GM18870 (cell line): ENCODE results near the gene MIGA2.
"Not testable (repeated sequence)": the region's sequence is repeated elsewhere in the genome, so short reads cannot be mapped to it uniquely, and the experiment has no call there.

Source experiments
- ATAC-seq: cut with Tn5 transposase; IDR thresholded peaks from one replicate; pipeline ENCODE4 v1.9.1; 2021; ENCODE audit warnings: moderate library complexity; ENCODE audit not compliant: unreplicated experiment

The MIGA2 gene

DNA sequence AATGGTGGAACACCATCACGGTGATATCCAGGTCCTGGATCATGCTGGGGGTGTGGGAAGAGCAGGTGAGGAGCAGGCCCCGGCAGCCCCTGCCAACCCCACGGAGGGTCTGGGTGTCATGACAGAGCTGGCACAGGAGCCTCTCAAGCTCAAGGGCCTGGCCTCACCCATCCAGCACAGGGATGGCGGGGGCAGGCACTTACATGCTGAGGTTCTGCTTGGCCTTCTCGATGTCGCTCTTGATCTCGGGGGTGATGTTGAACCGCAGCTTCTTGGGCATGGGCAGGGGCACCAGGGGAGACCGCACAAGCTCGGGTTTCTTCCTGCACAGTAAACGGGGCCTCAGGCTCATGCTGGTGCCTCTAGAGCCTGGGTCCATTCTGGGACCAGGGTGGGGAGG, 61.9 kb downstream of the MIGA2 start:
- ATAC-seq = no peak

DNA sequence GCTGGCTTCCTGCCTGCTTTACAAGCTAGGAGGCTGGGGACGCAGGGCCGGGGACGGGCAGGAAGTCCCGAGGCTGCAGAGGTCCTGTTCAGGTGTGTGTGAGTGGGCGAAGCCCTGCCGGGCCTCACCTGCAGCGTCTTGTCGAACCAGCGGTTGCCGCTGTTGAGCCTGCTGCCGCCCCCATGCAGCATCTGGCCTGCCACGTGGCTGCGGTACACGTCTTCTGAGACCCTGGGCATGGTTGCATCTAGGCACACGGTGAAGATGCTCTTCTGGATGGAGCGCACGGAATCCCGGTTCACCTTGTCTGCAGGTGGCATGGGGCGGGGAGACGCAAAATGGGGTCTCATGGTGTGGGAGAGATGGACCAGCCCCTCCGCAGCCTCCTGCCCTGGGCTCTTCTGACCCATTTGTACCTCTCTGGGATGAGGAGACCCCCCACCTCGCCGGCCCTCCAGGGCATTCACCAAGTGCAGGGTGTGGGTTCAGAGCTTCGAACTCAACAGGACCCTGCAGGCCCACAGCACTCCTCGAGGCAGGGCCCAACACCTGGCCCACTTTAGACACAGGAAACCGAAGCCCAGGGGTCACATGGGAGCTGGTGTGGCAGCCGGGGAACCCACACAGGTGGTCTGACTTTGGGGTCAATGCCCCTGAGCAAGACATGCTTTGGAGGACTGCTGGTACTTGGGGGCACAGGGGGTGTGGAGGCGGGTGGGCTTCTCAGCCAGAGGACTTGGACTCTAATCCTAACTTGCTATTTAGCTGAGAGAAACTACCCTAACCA, 64.2 kb downstream of the MIGA2 start:
- ATAC-seq = no peak

DNA sequence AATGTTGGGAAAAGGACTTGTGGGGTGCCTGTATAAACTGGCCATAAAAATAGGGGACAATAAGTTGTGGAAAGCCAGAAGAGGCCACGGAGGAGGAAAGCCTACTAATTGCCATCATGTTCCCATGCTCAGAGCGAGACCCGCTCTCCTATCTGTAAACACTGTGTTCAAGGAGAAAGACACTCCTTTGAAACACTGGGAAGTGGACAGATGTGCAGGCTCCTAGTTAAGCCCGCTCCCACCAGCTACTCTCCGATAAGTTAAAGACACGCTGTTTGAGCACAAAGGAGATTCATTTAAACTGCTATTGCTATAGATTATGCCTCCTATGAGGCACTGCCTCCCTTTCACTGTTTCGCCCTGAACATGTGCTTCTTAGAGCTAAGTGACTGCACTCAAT, 64.9 kb downstream of the MIGA2 start:
- no peak for ATAC-seq

DNA sequence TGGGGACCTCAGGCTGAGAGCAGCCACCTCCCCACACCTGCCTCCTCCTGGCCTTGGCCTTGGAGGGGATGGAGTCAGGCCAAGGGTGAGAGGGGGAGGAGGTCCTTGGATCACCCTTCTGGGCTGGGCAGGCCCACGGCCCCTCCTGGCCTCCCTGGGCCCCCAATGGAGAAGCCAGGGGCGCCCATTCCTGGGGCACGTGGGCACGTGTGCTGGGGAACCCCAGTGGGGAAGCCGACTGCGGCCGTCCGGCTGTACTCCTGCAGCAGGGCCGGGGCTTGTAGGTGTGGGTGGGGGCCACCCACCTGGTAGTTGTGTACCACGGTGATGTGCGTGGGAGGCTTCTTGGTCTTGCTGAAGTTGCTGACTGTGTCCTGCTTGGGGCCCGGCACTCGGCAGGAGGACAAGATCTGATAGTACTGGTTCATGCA, 65.7 kb downstream of the MIGA2 start:
- no peak for ATAC-seq

DNA sequence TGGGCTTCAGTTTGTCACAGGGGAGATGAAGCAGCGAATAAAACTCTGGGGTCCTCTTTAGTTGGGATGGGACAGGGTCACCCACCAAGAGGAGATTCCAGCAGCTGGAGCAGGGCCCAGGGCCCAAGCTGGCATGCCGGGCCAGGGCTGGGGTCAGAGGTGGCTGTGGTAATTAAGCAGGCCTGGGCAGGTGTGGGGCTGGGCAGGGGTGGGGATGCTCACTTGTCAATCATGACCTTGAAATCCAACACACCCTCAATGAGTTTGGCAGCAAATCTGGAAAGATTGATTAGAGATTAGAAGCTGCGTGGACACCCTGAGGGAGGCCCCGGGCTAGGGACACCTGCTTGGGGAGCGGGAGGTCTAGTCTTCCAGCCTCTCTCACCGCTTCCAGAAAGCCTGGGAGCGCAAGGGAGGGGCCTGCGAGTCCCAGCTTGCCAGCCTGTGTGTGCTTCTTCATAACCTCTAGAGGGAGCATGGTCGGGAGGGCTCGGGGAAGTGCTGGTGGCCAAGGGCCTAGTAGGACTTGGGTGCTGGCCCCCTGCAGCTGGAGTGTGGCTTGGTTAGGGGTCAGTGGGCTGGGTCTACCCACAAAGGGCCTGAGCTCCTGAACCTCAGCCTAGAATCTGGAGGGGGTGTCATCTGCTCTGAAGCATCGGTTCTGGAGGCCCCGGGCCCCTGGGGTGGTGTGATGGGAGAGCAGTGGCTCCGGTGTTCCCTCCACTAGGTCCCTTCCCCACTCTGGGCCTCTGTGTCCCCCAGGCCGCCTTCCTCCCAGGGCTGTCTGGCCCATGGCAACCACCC, 66.6 kb downstream of the MIGA2 start:
- ATAC-seq = no peak

DNA sequence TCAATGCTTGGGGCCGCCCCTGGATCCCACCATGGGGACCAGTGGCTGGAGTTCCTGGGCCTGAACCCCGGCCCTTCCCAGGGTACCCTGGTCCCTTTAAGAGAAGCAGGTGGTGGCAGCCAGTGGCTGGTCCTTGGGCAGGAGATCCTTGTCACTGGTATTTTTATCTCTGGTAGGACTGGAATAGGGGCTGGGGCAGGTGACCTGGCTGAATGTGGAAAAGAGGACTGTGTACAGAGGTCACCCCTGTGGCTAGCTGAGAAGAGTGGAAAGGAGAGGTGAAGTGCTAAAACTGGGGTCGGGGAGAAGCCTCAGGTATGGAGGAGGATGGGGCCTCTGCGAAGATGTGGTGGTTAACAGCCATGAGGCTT, 67.2 kb downstream of the MIGA2 start:
- no peak for ATAC-seq

DNA sequence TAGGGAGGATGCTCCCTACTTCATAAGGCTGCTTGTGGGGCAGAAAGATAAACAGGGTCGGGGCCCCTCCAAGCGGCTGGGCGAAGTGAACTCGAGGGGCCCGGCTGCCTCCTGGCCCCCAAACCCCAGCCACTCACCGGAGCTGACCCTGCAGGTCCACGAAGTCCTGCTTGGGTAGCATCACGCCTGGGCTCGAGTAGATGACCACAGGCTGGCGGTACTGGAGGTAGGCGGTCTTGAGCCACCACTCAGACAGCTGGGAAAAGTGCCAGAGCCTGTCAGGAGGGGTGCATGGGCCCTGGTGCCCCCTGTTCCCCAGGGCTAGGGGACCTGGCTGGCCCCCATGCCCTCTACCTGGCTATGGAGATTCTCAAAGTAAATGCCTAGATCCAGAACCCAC, 67.6 kb downstream of the MIGA2 start:
- ATAC-seq = no peak

DNA sequence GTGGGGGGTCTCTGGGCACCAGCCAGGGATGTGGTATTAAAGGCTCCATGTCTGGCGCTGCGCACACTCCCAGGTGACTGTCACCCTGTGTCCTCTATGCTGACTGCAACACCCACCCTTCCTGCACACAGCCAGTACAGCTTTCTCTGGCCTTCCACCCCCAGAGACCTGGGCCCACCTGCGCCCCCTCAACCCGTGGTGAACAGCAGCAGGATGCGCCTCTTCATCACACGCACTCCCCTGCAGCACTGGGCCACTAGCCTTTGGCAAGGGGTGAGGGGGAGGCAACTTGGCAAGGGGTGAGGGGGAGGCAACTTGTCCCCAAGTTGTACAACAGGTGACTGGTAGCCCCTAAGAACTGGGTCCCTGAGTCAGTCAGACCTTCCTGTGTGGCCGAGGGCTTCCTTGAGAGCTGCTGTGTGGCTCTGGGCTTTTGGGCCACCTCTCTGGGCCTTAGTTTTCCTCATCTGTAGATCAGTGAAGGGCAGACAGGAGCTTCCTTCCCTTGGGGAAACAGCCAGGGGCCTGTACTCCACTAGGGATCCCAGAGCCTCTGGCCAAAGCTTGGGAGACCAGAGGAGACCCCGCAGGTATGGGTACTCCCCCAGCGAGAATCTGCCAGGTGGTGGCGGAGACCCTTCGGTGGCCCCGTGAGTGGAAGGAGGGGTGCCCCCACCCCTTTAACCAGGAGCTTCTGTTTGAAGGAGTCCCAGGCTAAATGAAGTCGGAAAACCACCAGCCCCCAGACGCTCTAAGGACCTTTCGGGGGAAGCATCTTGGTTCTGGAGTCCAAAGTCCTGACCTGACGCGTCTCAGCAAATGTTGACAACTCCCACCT, 69.7 kb downstream of the MIGA2 start:
- no peak for ATAC-seq

DNA sequence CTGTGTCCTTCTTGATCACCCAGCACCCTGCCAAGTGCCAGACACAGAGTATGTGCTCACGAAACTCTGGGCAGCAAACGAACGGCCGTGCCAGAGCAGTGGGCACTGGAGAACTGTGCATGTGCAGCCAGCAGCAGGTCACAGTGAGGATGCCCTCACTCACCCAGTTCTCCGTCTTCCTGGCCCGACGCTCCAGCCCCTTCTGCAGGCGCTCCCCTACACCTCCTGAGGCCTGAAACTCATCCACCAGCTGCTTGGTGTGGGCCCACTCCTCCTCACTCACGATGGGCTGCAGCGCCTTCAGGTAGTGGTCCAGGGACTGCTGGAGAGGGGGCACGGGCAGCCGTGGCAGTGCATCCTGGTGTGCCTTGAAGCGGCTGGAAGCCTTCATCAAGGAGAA, 71.2 kb downstream of the MIGA2 start:
- no peak for ATAC-seq

DNA sequence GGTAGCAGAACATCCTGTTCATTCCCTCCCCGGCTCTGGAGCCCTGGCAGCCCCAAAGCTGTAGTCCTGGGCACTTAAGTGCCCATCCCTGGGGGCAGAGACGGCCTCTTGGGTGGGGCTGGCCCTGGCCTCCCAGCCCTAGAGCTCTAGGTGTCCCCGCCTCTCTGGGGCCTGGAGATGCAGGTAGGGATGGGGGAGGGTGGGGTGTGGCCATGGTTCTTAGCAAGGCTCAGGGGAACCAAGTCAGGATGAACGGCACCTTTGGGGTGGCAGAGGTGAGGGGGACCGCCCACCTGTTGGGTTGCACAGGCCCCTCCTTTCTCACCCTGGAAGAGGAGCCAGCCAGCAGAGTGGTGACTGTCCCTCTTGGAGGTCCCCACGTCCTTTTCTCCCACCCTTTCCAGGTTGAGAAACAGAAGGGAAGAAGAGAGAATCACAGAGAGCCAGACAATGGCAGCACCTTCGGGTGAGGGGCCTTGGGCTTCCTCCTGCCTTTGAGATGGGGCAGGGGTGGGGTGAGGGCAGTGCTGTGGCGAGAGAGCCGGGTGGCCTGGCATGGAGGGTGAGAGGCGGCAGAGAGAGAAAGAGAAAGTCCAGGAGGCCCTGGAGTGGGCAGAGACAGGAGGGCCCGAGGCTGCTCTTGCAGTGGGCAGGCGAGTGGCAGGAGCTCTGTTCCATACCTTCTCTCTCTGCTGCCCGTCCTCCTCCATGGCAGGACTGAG, 71.8 kb downstream of the MIGA2 start:
- no peak for ATAC-seq

DNA sequence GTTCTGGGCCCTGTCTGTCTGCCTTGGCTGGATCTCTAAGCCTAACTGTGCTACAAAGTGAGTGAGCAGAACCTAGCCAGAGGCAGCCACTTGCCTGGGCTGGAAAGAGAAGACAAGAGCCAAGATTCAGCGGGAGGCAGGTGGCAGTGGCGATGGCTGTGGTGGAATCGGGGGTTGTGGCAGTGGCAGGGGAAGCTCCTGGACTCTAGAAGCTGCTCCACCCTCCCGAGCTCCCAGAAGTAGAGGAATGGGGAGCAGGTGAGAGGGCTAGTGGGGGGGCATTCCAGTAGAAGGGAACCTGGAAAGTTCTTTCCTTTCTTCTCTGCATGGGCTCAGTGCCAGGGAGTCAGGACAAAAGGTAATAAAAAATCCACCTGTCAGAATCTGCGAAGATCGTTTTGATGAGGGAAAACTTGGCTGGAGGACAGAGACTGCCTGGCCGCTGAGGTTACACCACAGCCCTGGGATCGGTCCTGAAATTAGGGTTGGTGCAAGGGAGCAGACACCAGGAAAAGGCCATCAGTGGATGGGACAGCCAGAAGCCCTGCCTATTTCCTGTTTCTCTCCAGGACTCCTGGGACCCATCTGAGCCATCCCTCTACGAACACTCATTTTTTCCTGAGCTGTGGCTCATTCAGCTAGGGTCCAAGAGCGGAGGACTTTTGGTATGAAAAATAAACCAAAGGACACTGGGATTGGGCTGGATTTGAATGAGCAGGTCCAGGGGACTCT, 72.5 kb downstream of the MIGA2 start:
- no peak for ATAC-seq

DNA sequence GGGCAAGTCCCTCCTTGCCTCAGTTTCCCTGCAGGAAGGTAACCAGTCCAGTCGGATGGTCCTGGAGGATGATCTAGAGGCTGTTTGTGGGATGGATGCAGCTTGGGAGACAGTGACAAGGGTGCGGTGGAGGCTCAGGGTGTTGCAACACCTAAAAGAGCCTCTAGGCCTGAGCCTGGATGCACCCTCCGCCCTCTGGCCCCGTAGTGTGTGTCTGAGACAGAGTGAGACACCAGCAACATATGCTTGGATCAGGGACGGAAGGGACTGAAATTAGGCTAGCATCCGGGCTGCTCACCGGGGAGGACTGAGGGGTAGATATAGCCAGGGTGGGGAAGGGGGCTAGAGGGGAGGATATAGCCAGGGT, 73.1 kb downstream of the MIGA2 start:
- no peak for ATAC-seq

DNA sequence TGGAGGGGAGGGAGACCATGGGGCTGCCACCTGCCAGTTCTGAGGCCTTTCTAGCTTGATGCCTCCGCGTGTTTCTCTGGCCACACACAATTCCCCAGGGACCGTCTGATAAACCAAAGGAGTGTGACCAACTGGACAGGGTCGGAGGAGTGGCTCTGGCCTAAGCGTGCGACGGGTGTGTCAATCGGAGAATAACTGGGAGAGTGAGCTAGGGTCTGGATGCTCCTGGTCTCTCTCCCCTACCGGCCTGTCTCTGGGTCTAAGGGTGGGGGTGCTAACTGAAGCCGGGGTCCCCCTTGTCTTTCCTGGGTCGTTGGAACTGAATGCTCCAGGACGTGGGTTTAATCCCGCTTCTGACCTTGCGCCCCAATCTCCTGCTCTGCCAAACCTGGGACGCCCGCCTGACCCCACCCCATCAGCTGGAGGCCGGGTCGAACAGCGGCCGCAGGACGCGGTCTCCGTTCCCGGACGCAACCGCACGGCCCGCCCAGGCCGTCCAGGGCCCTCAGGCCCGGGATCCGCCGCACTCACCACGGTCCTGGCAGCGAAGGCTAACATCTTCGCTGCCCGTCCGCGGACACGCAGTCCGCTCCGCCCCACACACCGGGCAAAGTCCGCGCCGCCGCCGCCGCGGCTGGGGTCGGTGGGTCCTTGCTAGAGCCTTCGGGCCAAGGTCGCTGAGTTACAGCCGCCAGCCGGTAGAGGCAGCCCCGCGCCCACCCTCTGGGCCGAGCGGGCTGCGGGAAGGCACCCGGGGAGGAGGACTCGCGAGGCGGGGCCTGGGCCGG, 73.7 kb downstream of the MIGA2 start:
- no peak for ATAC-seq

DNA sequence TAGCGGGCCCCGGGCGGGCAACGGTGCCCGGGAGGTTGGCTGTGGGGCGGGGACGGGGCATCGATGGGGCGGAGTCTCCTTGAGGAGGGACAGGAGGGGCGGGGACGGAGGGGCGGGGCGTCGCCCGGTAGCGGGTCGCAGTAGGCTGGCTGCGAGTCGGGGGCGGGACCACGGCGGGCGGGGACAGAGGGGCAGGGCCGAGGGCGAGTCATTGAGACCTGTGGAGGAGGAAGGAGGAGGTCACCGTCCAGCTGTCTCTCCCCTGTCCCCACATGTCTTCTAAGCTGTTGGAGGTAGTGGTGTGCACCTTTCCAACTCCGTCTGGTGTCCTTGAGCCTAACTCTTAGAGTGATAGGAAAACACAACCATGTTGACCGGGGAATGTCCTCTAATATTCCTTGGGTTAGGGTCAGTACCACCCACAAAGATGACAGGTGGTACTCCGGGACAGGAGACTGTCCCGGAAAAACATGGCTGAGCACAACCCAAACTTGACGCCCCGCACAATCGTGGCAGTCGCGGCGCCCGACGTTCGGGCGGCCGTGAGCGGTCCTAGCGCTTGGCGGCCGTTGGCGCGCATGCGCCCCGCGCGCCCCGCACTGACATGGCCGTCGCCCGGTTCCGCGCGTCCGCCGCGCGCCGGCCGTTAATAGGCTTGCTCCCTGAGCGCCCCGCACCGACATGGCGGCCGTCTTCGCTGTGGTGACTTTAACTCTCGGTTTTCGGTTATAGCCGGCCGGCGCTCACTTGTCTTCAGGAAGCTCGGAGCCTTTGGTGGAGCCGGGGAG, 74.5 kb downstream of the MIGA2 start, which contains the start of the genes CRAT and PTPA:
CRAT (minus strand) TSS at position 54 of the 788 bp plus-strand sequence. CDS start 284 bp downstream, outside the sequence.
PTPA (plus strand) TSS at position 676 of the 788 bp plus-strand sequence. CDS start 186 bp downstream, outside the sequence.
- no peak for ATAC-seq

DNA sequence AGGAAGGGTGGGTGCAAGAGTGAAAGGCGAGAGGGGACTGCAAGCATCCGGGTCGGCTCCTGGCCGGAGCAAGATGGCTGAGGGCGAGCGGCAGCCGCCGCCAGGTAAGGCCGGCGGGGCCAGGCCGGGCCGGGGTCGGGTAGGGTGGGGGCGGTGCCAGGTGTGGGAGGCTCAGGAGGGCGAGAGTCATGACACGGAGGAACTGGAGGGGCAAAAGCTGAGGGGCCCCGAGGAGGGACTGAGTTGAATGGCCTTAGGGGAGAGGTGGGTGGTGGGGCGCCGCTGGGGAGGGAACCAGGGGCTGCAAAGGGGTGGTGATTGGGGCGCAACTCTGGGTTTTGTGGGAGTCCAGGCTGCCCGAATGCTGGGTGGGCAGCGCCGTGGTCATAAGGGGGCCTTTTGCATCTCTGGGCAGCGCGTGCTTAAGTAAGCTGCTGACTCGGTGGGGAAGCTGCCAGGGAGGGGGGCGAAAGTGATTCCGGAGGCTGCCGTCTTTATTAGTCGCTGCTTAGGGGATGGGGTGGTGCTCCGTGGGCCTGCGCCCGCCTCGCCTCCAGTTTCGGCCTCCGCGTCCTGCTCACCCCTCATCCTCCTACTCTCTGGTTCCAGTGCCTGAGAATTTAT, 75.2 kb downstream of the MIGA2 start:
- no peak for ATAC-seq

DNA sequence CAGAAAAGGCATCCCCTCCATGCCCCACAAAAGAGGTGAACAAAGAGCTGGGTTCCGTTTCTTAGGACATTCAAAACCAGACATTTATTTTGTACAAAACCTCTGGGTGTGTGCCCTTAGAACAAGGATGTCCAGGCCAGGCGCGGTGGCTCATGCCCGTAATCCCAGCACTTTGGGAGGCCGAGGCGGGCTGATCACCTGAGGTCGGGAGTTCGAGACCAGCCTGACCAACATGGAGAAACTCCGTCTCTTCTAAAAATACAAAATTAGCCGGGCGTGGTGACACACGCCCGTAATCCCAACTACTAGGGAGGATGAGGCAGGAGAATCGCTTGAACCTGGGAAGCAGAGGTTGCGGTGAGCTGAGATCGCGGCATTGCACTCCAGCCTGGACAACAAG, 76.1 kb downstream of the MIGA2 start:
- not testable (repeated sequence) for ATAC-seq

DNA sequence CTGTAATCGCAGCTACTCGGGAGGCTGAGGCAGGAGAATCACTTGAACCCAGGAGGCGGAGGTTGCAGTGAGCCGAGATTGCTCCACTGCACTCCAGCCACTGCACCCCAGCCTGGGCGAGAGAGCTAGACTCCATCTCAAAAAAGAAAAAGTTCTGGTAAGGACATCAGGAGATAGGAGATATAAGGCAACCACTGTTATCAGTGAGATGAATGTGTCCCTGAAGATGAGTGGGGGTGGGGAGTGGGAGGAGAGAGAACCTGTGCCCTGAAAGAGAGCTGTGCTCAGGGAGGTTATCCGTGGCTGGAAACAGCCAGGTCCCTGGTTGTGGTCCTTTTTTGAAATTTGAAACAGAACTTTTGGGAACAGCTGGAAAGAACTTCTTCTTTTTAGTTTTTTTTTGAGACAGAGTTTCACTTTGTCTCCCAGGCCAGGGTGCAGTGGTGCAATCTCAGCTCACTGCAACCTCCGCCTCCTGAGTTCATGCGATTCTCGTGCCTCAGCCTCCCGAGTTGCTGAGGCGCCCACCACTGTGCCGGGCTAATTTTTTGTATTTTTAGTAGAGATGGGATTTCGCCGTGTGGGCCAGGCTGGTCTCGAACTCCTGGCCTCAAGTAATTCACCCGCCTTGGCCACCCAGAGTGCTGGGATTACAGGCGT, 77.3 kb downstream of the MIGA2 start:
- no peak for ATAC-seq
